GM12872 (cell line): Measurements from ENCODE around the gene PRR35.

Experiments used
- TF ChIP-seq, protein P1 (sequence below): IDR thresholded peaks from 3 replicates; pipeline ENCODE4 v1.5.1; 2011; ENCODE audit warnings: low read depth, mild to moderate bottlenecking, low read length, moderate library complexity; ENCODE audit not compliant: insufficient read depth

The PRR35 gene

GRCh38 chr16:578870-579405 is 18.7 kb downstream of the PRR35 start:
- TF ChIP-seq, protein P1, sequence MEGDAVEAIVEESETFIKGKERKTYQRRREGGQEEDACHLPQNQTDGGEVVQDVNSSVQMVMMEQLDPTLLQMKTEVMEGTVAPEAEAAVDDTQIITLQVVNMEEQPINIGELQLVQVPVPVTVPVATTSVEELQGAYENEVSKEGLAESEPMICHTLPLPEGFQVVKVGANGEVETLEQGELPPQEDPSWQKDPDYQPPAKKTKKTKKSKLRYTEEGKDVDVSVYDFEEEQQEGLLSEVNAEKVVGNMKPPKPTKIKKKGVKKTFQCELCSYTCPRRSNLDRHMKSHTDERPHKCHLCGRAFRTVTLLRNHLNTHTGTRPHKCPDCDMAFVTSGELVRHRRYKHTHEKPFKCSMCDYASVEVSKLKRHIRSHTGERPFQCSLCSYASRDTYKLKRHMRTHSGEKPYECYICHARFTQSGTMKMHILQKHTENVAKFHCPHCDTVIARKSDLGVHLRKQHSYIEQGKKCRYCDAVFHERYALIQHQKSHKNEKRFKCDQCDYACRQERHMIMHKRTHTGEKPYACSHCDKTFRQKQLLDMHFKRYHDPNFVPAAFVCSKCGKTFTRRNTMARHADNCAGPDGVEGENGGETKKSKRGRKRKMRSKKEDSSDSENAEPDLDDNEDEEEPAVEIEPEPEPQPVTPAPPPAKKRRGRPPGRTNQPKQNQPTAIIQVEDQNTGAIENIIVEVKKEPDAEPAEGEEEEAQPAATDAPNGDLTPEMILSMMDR: peak; percentile 91

DNA sequence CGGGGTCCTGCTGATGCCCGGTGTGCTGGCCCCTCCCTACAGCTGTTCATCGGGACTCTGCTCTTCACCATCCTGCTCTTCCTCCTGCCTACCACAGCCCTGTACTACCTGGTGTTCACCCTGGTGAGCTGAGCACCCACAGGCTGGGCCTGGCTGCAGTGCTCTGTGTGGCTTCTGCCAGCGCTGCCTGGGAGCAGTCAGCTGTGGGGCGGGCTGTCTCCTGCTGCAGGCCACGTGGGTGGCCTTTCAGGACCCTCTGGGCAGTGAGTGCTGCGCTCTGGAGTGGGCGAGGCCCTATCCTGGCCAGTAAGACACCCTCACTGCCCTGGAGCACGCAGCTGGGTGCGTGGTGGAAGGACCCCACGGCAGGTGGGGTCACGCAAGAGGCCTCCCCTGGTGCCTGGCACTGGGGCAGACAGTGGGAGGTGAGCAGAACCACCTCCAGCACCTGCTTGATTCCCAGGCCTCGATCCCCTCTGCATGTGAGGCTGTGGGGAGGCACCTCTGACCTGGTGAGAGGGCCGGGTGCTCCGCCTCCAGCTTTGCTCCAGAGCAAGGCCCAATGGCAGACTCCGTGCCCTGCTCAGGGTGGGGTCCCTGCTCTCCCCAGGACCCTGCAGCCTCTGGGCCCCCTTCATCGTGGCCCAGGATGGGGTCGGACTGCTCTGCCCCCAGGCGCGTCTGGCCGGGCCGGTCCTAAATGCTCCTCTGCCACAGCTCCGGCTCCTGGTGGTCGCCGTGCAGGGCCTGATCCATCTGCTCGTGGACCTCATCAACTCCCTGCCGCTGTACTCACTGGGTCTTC is 20.1 kb downstream of the PRR35 start:
- TF ChIP-seq, protein P1: no peak

GRCh38 chr16:580946-581498 is 20.8 kb downstream of the PRR35 start:
- TF ChIP-seq, protein P1: no peak

DNA sequence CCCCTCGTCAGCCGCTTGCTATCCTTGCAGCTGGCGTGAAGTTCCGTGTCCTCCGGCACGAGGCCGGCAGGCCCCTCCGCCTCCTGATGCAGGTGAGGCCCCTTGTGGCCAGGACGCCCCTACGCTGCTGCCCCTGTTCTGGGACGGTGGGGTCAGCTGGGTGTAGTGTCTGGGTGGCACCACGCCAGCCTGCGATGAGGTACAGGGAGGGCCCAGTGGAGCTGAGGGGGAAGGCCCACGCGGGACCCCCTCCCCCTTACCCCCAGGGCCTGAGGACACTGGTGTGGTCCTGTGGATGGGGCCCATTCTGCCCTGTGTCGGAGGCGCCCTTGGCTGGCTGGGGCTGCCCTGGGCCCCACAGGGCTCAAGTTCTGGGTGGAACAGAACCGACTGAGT is 22.0 kb downstream of the PRR35 start:
- TF ChIP-seq, protein P1: no peak

- TF ChIP-seq, protein P1: no peak
Observed at GRCh38 chr16:582614-583331, 22.6 kb downstream of the PRR35 start.

DNA sequence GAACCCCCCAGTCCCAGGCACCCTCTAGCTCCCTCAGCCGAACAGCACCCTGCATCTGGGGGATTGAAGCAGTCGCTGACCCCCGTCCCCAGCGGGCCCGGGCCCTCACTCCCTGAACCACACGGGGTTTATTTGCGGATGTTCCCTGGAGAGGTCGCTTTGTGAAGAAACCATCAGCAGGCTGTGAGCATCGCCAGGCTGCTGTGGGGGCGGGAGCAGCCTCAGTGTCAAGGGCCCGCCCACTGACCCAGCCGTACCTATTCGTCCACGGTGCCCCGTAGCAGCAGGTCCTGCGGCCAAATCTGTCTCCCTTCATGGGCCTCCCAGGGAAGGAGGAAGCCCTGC is 23.2 kb downstream of the PRR35 start:
- TF ChIP-seq, protein P1: no peak
